Measurements from ENCODE around the gene UROC1. TPM values are rescaled to one million over a fixed set of nuclear protein-coding genes. Genes with fewer than 3 reads are reported as not detected.

Gene UROC1
- total and polyA plus RNA-seq, 3 donors from 2014 or later, result 0.25 to 1.0 (median 0.34) TPM

DNA sequence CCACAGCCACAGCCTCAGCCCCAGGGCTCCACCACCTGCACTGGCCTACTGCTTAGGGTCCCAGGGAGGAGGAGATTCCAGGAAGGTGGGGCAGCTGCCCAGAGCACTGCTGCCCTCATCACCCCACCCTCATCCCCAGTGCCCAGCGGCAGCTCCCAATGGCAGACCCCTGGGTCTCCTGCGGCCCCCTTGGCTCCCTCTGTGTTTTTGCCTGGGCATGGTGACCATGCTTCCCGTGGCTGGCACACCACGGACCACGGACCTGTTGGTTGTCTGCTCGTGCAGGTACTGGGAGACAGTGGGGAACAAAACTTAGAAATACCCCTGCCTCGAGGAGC is 9.1 kb upstream of the UROC1 start:
- 80 to 93% methylated on average over 7 of the region's 7 CpGs for WGBS, 2 donors
- no peak for TF ChIP-seq POLR2A (IDR thresholded peaks at IDR 0.05)
- TF ChIP-seq, protein P1, sequence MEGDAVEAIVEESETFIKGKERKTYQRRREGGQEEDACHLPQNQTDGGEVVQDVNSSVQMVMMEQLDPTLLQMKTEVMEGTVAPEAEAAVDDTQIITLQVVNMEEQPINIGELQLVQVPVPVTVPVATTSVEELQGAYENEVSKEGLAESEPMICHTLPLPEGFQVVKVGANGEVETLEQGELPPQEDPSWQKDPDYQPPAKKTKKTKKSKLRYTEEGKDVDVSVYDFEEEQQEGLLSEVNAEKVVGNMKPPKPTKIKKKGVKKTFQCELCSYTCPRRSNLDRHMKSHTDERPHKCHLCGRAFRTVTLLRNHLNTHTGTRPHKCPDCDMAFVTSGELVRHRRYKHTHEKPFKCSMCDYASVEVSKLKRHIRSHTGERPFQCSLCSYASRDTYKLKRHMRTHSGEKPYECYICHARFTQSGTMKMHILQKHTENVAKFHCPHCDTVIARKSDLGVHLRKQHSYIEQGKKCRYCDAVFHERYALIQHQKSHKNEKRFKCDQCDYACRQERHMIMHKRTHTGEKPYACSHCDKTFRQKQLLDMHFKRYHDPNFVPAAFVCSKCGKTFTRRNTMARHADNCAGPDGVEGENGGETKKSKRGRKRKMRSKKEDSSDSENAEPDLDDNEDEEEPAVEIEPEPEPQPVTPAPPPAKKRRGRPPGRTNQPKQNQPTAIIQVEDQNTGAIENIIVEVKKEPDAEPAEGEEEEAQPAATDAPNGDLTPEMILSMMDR (IDR thresholded peaks at IDR 0.05), result no peak
- H3K4me3 ChIP-seq, result no peak overlapping the region
- peaks cover 27% of the 10 kb centered on the region for H3K4me1 ChIP-seq
- H3K36me3 ChIP-seq (ENCODE audit: low read depth, missing control alignments), result no peaks in the 10 kb centered on the region
- H3K9me3 ChIP-seq, result no peaks in the 10 kb centered on the region
- no peak for DNase-seq
- no peak overlapping the region for H3K27ac ChIP-seq
- no peaks in the 10 kb centered on the region for H3K27me3 ChIP-seq
- intact Hi-C loops (cut with DNase I; ENCODE audit: low total_unique reads), result no loop called here

DNA sequence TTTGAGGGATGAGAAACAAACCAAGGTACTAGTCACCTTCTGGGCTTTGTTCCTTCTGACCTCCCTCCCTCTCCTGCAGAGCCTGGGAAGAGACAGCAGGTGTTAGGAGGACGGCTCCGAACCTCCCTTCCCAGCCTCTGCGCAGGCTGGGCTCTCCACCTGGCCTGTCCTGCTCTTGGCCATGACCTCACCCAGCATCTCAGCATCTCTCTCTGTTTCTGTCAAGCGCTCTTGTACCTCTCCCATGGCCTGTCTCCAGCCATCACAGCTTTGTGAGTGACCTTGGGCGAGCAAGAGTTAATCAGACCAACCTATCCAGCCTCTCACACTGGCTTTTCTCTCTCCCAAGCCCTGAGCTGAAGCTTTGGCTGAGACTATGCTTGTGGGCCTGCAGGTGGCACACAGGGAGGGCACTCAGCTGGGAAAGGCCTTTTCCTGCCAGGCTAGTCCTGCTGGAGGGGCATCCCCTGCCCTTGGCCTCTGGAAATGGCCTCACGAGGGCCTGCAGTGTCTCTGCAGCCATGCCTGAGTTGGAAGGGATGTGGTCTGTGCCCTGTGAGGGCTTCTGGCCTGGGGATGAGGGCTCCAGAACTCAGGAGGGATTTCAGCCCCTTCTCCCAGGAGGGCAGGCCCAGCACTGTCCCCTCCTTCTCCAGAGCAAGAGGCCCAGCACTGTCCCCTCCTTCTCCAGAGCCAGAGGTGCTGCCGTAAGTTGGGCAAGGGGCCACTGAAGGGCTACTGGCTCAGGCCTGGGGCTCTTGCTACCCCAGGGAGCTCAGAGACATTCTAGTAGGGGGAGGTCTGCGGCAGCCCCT is 8.5 kb upstream of the UROC1 start:
- intact Hi-C loops (cut with DNase I; ENCODE audit: low total_unique reads), result no loop called here
- Histone ChIP-seq H3K9me3 (no peaks in the 10 kb centered on the region), H3K36me3 (ENCODE audit: low read depth, missing control alignments) (no peaks in the 10 kb centered on the region), H3K4me3 (no peak overlapping the region), H3K27ac (no peak overlapping the region), H3K4me1 (peaks cover 27% of the 10 kb centered on the region), H3K27me3 (no peaks in the 10 kb centered on the region)
- WGBS, 2 donors, result 81 to 94% methylated on average over 5 to 8 of the region's 8 CpGs
- no peak for TF ChIP-seq POLR2A (IDR thresholded peaks at IDR 0.05)
- TF ChIP-seq, protein P1 (IDR thresholded peaks at IDR 0.05), result no peak
- no peak for DNase-seq

DNA sequence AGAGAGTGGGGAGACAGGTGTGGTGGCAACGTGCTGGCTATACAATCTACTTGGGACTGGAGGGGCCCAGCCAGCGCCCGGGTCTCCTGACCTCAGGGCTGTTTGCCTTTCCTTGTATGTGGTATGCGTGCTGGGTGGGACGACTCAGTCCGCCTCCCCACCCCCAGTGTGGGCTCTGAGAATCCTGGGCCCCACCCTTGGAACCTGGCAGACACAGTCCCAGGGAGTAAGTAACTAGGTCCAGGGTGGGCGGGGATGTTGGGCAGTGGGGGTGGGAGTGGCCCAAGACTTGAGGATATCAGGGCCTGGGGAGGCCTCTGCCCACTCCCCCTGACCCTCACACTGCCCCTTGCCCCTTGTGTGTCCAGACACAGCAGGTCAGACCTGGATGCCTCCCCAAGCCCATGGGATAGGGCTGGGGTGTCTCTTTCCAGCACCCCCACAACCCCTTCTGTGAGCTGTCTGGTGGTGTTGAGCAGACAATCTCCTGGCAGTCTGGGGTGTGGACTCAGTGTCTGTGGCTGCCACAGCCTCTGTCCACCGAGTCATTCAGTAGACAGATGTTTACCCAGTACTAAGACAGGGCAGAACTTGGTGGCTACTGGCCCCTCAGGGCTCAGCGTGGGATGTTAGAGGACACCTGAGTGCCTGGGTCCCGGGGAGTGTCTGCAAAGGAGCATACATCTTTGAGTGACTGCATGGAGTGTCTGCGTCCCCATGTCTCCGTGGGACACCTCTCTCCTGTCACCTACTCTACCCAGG is 7.7 kb upstream of the UROC1 start:
- H3K9me3 ChIP-seq, result no peaks in the 10 kb centered on the region
- DNase-seq, result no peak
- intact Hi-C loops (cut with DNase I; ENCODE audit: low total_unique reads), result no loop called here
- no peaks in the 10 kb centered on the region for H3K27me3 ChIP-seq
- H3K4me1 ChIP-seq, result peaks cover 21% of the 10 kb centered on the region
- no peak overlapping the region for H3K4me3 ChIP-seq
- H3K27ac ChIP-seq, result no peak overlapping the region
- WGBS, 2 donors, result 70 to 78% methylated on average over 9 to 11 of the region's 12 CpGs
- no peak for TF ChIP-seq POLR2A (IDR thresholded peaks at IDR 0.05)
- TF ChIP-seq, protein P1 (IDR thresholded peaks at IDR 0.05), result no peak
- H3K36me3 ChIP-seq (ENCODE audit: low read depth, missing control alignments), result no peaks in the 10 kb centered on the region

DNA sequence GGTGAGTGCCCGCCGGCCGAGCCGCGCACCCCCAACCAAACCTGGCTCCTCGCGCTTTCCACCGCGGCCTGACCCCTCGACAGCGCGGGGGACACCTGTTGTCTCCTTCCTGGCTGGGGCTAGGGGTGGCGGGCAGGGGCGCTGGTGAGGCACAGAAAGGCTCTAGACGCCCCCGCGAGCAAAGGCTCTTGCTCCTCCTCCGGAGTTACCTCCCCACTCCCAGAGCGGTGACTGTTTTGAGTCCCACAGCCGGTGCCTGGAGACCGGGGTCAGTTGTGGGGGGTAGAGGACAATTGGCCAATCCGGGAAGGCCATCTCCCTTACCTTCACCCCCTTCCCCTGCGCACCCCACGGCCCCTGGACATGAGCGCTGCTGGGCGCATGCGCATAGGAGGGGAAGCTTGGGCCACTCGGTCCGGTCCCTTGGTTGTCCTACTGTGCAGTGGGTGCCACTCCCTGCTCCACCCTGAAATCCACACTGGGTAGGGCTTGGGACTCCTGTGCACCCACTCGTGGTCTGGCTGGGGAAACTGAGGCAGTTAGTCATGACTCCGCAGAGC is 6.9 kb upstream of the UROC1 start:
- peak overlapping the region; percentile 39 to 55 for H3K4me3 ChIP-seq
- no peaks in the 10 kb centered on the region for H3K36me3 ChIP-seq (ENCODE audit: low read depth, missing control alignments)
- H3K27me3 ChIP-seq, result no peaks in the 10 kb centered on the region
- peaks cover 14% of the 10 kb centered on the region for H3K4me1 ChIP-seq
- no peaks in the 10 kb centered on the region for H3K9me3 ChIP-seq
- no peak overlapping the region for H3K27ac ChIP-seq
- intact Hi-C loops (cut with DNase I; ENCODE audit: low total_unique reads), result no loop called here
- WGBS, 2 donors, result 10 to 32% methylated on average over 4 to 28 of the region's 31 CpGs
- no peak for DNase-seq
- no peak for TF ChIP-seq POLR2A (IDR thresholded peaks at IDR 0.05)
- TF ChIP-seq, protein P1 (IDR thresholded peaks at IDR 0.05), result no peak

Data from testis (tissue), 3 donors.